NCI-H1092 treated with DMSO at 0.1 percent for 48 hours (cell line): ENCODE results near the gene ARRB1.
A peak's percentile ranks its signal among the peaks of the same experiment; 100 is the strongest.

Experiments used
- DNase-seq: peaks from one replicate; lab custom pipeline; 2025; lab: John Stamatoyannopoulos, UW

ARRB1 gene

DNA sequence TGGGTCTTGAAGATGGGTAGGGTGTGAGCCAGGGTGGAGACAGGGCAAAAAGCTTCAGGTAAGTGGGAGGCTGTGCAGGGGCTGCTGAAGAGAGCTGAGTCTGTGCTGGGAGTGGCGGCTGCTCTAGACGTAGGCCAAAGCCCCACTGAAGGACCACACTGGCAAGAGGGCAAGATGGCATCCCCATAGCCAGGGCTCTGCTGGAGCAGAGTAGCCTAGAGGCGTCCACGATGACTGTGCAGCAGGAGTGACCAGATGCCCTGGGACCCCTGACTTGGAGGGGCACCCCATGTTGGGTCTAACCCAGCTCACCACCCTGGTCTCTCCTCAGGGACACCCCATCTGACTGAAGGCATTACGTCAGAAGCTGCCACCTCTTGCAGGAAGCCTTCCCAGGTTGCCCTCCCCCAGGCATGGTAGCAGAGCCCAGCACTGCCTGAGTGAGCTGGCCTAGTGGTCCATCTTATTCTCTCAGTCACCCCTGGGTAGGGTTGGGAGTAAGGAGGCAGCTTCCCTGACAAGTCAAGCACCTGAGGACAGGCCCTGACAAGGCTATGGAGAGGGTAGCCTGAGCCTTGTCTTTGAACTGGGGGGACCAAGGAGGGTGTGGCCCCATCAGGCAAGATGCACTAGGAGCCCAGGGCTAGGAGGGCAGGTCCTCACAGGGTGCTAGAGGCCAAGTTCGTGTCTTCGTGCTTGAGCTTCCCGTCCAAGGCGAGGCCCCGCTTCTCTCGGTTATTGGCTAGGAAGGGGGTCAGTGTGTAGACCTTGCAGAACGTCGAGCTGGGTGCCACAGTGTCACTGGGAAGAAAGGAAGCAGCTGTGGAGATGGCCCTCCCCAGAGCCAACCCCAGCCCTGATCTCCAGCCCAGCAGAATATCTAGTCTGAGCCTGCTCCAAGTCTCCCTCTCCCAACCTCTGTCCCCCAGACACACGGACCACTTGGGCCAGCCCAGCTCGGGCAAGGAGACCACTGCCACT lies 77.8 kb downstream of the ARRB1 start:
- DNase-seq: no peak

DNA sequence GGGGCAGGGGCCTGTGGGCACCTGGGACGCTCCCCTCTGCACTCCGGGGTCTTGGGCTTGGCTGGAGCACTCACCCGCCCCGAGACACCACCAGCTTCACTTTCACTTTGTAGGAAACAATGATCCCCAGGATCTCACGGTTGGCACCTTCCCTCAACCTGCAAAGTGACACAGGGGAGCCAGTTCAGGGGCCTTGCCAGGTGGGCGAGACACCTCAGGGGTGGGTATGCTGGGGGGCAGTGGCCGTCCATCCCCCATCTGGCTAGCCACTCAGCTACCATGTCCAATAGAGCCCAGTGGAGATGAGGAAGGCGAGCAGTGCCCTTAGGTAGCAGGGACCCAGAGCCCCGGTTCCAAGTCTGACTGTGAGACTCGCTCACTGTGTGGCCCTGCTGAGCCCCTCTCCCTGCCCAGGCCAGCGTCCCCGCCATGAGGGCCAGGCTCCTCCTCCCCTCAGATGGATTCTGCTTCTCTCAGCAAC lies 78.6 kb downstream of the ARRB1 start:
- DNase-seq: no peak

DNA sequence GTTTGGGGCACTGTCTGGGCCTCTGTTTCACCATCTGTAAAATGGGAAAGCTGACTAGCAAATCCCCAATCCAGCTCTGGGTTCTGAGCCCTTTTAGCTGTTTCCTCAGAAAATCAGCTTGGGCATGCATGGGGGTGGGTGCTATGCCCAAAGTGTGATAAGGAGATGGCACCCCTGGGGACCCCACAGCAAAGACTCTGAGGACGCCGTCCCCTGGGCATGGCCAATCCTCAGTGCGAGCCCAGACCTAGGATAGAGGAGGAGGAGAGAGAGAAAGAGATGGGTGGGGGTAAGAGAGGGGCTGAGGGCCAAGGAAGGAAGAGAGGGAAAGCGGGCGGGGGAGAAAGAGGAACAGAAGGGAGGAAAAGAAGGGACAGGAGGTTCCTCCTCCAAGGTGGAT lies 79.1 kb downstream of the ARRB1 start:
- no peak for DNase-seq

DNA sequence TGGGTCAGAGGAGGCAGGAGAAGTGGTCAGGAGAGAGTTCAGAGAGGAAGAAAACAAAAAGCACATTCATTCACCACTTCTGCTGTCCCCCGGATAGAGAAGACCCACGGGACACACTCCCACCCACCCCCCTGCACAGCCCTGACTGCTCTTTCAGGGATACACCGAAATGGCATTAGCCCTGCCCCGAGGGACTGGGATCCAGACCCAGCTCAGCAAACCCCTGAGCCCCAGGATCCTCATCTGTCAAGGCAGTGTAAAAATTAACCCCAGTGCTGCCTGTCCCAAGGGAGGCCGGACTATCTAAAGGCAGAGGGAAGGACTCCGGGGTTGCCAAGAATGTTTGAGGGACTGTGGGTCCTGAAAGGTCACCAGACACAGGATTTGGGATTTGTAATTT lies 79.7 kb downstream of the ARRB1 start:
- no peak for DNase-seq

DNA sequence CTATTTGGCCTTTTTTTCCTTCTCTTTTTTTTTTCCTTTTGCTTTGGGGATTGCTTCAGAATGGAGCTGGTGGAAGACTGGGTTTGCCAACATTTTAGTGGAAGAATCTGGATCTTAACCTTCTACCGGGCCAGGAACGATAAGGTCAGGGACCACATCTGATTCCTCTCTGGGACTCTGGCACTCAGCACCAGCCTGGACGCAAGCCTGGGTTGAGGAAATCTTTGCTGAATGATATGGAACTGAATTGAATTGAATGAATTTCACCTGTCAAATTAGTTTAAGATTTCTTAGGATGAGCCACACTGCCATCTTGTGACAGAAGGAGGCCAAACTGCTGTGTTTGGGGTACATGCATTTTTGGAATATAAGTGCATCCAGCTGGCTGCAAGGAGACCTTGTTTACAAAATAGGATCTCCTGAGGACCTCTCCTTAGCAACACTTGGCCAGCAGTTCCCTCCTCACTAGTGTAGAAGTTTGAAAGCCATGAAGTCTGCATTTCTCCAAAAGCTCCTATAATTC lies 80.5 kb downstream of the ARRB1 start:
- DNase-seq: peak; percentile 10

DNA sequence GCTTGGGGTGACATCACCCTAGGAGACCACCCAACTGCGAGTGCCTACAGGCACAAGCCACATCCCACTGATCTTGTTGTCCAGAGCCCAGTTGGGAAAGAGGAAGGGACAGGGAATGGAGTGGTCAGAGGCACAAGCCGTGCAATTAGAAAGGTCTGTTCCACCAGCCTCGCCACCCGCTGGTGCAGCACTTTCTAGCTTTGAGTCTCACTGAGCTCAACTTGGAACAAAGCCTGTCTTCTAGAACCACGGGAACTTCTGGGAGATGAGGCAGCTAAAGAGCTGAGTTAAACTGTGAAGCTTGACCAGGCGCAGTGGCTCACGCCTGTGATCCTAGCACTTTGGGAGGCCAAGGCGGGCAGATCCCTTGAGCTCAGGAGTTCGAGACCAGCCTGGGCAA lies 81.6 kb downstream of the ARRB1 start:
- DNase-seq: no peak

DNA sequence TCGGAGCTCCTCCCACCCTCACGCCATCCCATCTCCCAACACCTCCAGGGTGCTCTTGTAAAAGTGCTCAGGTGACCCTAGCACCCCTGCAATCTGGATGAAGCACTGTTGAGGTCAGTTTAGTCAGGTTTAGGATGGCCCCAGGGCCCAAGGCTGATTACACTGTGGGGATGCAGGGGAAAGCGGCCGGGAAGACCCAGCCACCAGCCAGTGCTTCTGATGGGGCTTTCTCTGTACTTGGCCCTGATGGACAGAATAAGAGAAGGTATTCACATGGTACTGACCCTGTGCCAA lies 82.1 kb downstream of the ARRB1 start:
- no peak for DNase-seq

DNA sequence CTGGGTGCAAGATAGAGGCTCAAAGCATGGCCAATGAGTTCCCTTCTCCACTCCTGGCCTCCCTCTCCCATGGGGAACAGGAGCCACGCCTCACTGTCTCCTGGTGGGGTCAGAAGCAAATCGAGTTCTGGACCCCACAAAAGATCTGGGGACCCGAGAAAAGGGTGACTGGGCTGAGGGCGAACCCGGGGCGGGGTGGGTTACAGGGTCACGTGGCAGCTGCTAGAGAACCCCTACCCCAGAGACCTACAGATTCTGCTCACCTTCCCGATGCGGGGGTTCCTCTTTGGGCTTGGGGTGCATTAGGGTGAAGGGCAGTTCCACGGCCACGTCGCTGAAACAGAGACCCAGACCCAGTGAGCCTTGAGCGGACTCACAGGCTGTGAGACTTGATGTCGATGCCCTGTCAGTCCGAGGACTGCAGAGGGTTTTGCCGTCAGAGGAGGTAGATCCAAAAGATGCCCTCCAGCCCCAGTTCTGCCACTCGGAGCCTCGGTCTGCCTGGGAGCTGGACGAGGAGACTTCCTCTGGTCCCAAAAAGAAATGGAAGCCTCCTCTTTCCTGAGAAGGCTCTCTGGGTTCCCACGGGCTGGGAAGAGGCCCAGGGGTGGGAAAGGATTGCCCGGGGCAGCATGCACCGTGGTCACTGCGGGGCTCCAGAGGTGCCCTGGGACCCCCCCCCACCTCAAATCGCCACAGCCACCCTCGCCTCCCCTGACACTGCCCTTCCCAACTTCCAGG lies 82.7 kb downstream of the ARRB1 start:
- no peak for DNase-seq

DNA sequence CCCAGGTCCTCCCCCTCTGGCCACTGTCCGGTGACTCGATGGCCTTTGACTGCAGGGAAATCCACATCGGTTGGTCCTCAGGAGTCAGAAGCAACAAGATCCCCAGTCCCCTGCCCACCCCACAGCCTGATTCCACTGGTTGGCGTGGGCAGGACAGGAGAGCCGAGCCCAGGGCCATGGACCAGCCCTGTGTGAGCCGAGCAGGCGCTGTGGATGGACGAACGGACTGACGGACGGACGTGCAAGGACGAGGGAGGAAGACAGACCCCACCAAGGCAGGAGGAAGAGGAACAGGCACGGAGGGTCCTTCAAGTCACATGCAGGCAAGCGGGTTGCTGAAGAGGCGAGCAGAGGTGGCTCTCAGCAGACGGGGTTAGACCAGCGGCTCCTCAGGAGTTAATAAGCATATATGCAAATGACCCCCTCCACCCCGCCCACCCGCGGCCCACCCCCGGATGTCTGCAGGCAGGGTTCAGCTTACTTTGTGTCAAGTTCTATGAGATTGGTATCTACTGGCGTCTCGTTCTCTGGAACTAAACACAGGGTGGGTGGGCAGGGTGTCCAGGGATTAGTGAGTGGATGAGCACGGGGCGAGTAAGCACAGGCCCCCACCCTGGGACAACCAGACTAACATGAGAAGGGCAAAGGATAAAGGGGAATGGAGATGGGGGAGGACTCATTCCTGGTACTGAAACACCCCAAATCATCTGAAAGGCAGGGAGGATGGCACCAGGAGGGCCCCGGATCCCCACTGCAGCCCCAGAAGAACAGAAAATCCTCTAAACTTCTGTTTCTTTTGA lies 84.1 kb downstream of the ARRB1 start:
- DNase-seq: no peak

DNA sequence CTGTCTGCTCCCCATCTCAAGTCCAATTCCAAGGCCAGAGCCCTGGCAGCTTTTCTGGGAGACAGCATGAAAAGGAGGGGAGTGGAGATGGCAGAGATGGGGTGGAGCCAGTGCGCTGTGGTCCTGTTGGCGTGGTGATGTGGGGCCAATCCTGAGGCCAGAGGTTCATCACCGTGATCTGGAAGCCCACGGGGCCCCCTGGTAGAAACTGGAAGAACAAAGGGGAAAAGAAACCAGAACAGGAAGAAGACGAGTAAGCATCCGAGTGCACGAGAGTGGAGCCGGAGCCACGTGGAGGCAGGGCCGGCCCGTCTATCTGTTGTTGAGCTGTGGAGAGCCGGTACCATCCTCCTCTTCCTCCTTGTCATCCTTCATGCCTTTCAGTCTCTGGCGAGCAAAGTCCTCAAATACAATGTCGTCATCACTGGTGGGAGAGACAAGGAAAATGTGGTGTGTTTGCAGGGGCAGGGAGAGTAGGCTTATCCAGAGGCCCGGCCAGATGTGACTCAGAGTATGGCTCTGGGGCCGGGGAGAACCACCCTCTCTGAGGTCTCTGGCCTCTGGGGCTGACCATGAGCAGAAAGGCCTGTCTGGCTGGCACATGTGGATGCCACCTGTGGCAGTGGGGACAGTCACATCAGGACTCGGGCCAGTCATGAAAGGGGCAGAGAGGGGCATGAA lies 85.5 kb downstream of the ARRB1 start:
- no peak for DNase-seq

DNA sequence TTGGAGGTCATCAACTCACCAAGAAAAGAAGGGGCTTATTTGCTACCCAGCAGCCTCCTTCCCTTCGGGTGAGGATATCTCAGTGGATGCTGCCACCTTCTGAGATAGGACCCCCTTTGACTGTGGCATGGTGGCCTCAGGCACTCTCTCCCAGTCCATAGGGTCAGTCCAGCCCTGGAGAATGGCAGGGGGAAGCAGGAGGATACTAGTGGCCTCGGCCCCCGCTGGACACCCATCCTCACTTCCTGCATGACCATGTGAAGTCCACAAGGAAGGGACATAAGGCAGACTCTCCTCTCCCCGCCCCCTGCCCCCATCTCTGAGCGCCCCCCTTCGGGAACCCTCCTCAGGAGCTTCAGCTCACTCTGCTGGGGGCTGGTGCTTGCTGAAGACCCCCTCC lies 86.5 kb downstream of the ARRB1 start:
- DNase-seq: no peak

DNA sequence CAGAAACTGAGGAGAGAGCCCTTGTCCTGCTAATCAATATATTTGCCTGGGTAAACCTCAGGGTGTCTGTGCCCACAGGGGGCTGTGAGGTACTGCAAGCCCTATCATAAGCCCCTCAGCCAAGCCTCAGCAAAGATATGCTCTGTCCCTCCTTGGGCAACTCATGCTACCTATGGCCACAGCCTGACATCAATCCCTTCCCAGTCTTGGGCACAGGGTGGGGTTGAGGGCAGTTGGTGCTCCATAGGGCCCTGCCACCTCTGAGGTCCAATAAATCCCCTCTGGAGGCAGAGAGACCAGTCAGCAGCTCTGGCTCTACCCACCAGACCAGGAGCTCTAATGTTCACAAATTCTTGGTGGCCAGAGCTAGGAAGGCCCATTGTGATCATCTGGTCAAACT lies 87.1 kb downstream of the ARRB1 start:
- DNase-seq: no peak

DNA sequence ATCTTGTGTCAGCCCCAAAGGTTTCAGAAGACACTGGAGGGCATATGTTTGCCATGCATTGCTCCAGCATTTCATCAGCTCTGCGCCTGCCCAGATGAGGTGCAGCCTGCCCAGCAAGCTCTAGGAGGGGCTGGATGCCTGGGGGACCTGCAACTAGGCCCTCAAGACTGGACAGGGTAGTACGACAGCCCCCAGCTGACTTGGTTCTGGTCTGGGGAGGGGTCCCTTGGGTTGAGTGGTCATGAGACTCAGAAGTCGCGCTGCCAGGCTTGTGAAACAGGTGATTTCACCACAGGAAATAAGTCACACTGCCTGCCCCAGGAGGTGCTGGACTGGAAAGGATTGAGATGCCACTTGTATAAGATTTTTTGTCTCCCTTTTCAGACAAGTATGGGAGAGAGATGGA lies 87.5 kb downstream of the ARRB1 start:
- DNase-seq: no peak

DNA sequence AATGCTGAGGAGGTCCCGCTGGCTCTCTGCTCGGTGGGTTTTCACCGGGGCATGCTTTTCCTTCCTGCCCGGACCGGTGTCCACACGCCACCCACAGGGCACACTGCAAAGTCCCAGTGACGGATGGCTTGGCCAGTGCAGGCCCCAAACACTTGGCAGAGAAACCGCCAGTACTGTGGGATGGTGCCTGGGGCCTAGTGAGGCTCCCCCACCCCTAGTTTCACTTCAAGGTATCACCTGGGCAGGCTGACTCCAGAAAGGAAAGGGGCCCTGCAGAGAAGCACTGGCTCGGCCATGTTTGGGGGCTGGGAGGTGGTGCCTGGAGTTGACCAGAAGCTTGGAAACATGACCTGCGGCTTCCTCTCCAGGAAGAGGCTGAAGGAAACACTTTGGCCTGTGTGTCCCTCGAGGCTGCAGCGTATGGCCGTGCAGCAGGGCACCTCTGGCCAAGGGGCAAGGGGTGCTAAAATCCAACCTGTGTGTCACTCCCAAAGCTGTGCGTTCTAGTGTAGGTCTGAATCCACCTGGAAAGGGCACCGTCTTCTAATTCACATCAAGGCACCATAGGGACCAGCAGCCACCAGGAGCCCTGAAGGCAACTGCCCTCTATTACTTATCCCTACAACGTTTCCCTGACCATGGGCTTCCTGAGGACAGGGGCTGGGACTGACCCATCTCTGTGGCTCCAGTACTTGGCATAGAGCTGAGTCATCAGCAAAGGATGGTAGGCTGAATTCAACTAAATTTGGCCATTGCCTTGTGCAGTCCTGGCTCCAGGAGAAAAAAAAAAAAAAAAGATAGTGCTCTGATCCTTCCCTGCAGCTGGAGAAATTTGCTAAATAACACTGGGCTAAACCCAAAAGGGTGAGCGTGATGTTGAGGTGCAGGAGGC lies 88.3 kb downstream of the ARRB1 start:
- DNase-seq: no peak

DNA sequence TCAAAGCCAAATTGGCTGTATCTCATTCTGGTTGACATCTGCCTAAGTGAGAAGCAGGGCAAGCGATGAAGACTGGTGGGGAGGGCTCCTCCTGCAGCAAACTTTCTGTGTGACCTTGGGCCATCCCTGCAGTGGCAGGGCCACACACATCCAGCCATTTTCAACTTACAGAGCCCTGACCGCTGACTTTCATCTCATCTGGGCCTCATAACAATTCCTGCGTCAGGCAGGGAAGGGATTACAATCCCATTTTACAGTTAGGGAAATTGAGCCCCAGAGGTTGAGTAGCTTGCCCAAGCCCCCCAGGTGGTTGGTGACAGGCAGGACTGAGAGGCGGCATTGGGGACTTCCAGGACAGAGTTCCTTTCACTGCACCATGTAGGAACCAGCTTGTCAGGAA lies 89.0 kb downstream of the ARRB1 start:
- DNase-seq: no peak

DNA sequence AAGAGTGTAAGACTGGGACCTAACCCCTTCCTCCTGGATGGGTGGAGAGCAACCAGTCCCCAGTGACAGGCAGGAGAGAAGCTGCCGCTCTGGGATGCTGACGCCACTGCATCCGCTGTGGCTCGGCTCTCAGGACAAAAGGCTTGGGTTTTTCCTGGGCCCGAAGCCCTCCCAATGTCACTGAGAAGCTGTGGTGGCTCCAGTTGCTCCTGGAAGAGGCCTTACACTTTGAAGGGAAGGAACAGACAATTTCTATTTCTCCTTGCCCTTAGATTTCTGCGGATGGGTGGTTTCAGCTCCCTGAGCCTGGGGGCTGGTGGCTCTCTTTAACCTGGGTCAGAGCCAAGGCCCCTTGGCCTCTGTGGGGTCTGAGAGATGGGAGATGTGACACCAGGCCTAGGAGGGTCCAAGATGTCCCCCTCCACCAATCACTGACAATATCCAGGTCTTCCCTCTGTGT lies 89.5 kb downstream of the ARRB1 start:
- no peak for DNase-seq

DNA sequence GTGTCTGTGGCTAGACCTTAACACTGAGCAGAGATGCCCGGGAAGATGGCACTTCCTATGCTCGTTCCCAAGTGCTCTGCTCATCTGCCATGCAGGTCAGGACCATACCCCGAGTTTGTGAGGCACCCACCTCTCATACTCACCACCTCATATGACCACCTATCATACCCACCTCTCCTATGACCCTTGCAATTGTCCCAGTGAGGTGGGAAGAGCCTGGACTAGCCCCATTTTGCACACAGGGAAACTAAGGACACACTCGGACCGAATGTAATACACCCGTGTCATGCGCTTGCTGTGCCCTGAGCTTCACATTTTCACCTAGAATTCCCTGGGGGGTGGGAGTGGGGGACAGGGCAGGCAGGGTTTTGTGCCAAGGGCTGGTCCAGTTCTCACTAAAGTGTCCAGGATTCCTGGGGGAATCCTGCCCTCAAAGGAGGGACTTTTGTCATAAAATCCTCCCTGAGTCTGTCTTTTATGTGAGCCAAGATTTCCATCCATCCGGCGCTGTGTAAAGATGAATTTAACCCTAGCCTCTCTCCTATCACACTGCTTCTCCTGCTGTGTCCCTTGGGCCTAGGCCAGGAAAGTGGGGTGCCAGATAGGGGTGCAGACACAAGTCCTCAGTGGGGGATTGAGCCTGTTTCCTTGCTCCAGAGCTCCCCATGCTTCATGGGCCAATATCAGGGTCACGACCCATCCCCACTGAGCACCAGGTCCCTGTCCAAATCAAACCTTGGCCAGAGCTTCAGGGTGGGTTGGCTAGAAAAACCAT lies 90.9 kb downstream of the ARRB1 start:
- DNase-seq: no peak

DNA sequence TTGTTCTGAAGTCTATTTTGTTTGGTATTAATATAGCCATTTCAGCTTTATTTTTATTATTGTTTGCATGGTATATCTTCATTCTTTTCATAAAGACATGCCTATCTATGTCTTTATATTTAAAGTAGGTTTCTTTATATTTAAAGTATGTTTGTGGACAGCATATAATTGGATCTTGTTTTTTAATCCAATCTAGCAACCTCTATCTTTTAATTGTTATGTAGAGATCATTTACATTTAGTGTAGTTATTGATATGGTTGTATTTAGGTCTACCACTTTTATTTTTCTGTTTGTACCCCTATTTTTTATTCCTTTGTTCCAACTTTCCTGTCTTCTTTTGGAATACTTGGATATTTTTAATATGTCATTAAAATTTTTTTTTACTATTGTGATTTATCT lies 97.1 kb downstream of the ARRB1 start:
- no peak for DNase-seq

DNA sequence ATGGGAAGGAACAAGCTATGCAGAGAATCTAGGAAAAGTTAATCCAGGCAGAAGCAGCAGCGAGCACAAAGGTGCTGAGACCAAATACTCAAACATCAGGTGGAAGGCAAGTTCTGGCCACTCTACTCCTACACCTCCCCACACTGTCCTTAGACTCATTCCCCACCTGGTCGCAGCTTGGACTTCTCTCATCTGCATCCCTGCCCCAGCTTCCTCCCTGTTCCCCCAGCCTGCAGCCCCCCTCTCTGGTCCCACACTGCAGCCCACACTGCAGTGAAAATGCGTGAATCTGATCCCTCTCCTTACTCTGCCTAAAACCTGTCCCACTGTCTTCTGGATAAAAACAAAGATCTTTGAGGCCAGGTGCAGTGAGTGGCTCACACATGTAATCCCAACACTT lies 101.8 kb downstream of the ARRB1 start:
- DNase-seq: no peak

DNA sequence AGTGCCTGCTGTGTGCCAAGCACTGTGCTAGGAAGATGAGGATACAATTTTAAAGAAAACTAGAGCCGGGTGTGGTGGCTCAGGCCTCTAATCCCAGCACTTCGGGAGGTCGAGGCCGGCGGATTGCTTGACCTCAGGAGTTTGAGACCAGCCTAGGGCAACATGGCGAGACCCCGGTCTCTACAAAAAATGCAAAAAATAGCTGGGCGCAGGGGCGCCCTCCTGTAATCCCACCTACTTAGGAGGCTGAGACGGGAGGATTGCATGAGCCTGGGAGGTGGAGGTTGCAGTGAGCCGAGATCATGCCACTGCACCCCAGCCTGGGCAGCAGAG lies 102.6 kb downstream of the ARRB1 start:
- no peak for DNase-seq
